Stimulated activated naive CD8-positive, alpha-beta T cell treated with anti-CD3 and anti-CD28 coated beads, Interleukin-15, amount 100 ng/mL, for 72 hours (primary cell): ENCODE data around the gene KDM4C.

Source experiments
- ATAC-seq: fragments of 150-1000 bp; cut with Tn5 transposase; 2 replicates; pipeline ENCODE4 v1.10.0; 2021; ENCODE audit warnings: mild to moderate bottlenecking, moderate library complexity
- DNase-seq, 2 donors: peaks; one replicate each; pipeline ENCODE4 v3.0.0; 2021 to 2022
- H3K27ac Mint-ChIP-seq, 2 donors: one replicate each; pipeline ENCODE4 v1.8.0; 2022; ENCODE audit warnings: mild to moderate bottlenecking in 2 of 2, mixed read lengths in 2 of 2, moderate library complexity in 2 of 2
- H3K27me3 Mint-ChIP-seq: one replicate; pipeline ENCODE4 v1.8.0; 2022; ENCODE audit warnings: mixed read lengths
- H3K4me1 Mint-ChIP-seq: one replicate; pipeline ENCODE4 v1.8.0; 2022; ENCODE audit warnings: mild to moderate bottlenecking, mixed read lengths
- H3K4me3 Mint-ChIP-seq, 2 donors: one replicate each; pipeline ENCODE4 v1.8.0; 2022; ENCODE audit warnings: mild to moderate bottlenecking in 2 of 2, mixed read lengths in 2 of 2, moderate library complexity in 1 of 2
- H3K9me3 Mint-ChIP-seq, 2 donors: one replicate each; pipeline ENCODE4 v1.8.0; 2022; ENCODE audit warnings: mixed read lengths in 2 of 2

KDM4C gene

GRCh38 chr9:7205806-7206205 is 448.0 kb downstream of the KDM4C start:
- no peak for ATAC-seq
- no peaks in the 10 kb centered on the region for H3K9me3 Mint-ChIP-seq
- no peak overlapping the region for H3K27ac Mint-ChIP-seq
- no peaks in the 10 kb centered on the region for H3K4me1 Mint-ChIP-seq
- DNase-seq = no peak
- H3K27me3 Mint-ChIP-seq = no peaks in the 10 kb centered on the region
- no peak overlapping the region for H3K4me3 Mint-ChIP-seq

- Mint-ChIP-seq H3K4me1 (no peaks in the 10 kb centered on the region), H3K27me3 (no peaks in the 10 kb centered on the region), H3K27ac (no peak overlapping the region), H3K4me3 (no peak overlapping the region), H3K9me3 (no peaks in the 10 kb centered on the region)
- DNase-seq = no peak
- ATAC-seq = no peak
These were observed 448.5 kb downstream of the KDM4C start for GRCh38 chr9:7206221-7206758.

- ATAC-seq = no peak
- Mint-ChIP-seq H3K27me3 (peaks cover 14% of the 10 kb centered on the region), H3K4me3 (no peak overlapping the region), H3K9me3 (no peaks in the 10 kb centered on the region), H3K4me1 (no peaks in the 10 kb centered on the region), H3K27ac (no peak overlapping the region)
- DNase-seq = no peak
These were observed 451.4 kb downstream of the KDM4C start for GRCh38 chr9:7209016-7209715.

- Mint-ChIP-seq H3K4me1 (no peaks in the 10 kb centered on the region), H3K27me3 (peaks cover 16% of the 10 kb centered on the region), H3K4me3 (no peak overlapping the region), H3K27ac (no peak overlapping the region), H3K9me3 (no peaks in the 10 kb centered on the region)
- DNase-seq (no peak), ATAC-seq (no peak)
These were observed 452.2 kb downstream of the KDM4C start for GRCh38 chr9:7209990-7210389.

GRCh38 chr9:7210854-7211637 is 453.3 kb downstream of the KDM4C start:
- H3K27ac Mint-ChIP-seq = no peak overlapping the region
- H3K4me3 Mint-ChIP-seq = no peak overlapping the region
- peaks cover 2% of the 10 kb centered on the region for H3K4me1 Mint-ChIP-seq
- H3K27me3 Mint-ChIP-seq = peaks cover 16% of the 10 kb centered on the region
- ATAC-seq (no peak), DNase-seq (no peak)
- H3K9me3 Mint-ChIP-seq = no peaks in the 10 kb centered on the region

- Mint-ChIP-seq H3K4me1 (peaks cover 8% of the 10 kb centered on the region), H3K27me3 (peaks cover 16% of the 10 kb centered on the region), H3K4me3 (no peak overlapping the region), H3K27ac (peak overlapping the region in 1 of 2 donors; percentile 23), H3K9me3 (no peaks in the 10 kb centered on the region)
- ATAC-seq (no peak), DNase-seq (no peak)
These were observed 453.9 kb downstream of the KDM4C start for GRCh38 chr9:7211657-7212056.

- DNase-seq (no peak), ATAC-seq (no peak)
- Mint-ChIP-seq H3K9me3 (peaks cover 0 to 3% of the 10 kb centered on the region in 2 donors), H3K4me1 (peaks cover 9% of the 10 kb centered on the region), H3K27me3 (peaks cover 16% of the 10 kb centered on the region), H3K4me3 (no peak overlapping the region), H3K27ac (peak overlapping the region in 1 of 2 donors; percentile 23)
These were observed 454.3 kb downstream of the KDM4C start for GRCh38 chr9:7212101-7212500.

GRCh38 chr9:7216004-7216841 is 458.4 kb downstream of the KDM4C start:
- DNase-seq (peak; percentile 26 to 75), ATAC-seq (peak; percentile 90)
- H3K4me1 Mint-ChIP-seq = peaks cover 9% of the 10 kb centered on the region
- no peak overlapping the region for H3K4me3 Mint-ChIP-seq
- H3K27me3 Mint-ChIP-seq = peaks cover 16% of the 10 kb centered on the region
- H3K27ac Mint-ChIP-seq = no peak overlapping the region
- H3K9me3 Mint-ChIP-seq = peaks cover 19 to 23% of the 10 kb centered on the region in 2 donors

- Mint-ChIP-seq H3K4me1 (peaks cover 28% of the 10 kb centered on the region), H3K9me3 (peaks cover 12 to 18% of the 10 kb centered on the region in 2 donors), H3K27ac (no peak overlapping the region), H3K27me3 (no peaks in the 10 kb centered on the region), H3K4me3 (no peak overlapping the region)
- no peak for ATAC-seq
- no peak for DNase-seq
These were observed 466.2 kb downstream of the KDM4C start for GRCh38 chr9:7223981-7224380.
